Cerebellar nuclear complex (tissue), 1 donor: Measurements from ENCODE around the gene ZRANB1.
A peak's percentile ranks its signal among the peaks of the same experiment; 100 is the strongest.
"Not testable (repeated sequence)": the region's sequence is repeated elsewhere in the genome, so short reads cannot be mapped to it uniquely, and the experiment has no call there.

ENCODE experiments used
- DNase-seq, 2 experiments: peaks; one replicate each; lab custom pipeline; 2025; lab: John Stamatoyannopoulos, UW

The ZRANB1 gene

DNA sequence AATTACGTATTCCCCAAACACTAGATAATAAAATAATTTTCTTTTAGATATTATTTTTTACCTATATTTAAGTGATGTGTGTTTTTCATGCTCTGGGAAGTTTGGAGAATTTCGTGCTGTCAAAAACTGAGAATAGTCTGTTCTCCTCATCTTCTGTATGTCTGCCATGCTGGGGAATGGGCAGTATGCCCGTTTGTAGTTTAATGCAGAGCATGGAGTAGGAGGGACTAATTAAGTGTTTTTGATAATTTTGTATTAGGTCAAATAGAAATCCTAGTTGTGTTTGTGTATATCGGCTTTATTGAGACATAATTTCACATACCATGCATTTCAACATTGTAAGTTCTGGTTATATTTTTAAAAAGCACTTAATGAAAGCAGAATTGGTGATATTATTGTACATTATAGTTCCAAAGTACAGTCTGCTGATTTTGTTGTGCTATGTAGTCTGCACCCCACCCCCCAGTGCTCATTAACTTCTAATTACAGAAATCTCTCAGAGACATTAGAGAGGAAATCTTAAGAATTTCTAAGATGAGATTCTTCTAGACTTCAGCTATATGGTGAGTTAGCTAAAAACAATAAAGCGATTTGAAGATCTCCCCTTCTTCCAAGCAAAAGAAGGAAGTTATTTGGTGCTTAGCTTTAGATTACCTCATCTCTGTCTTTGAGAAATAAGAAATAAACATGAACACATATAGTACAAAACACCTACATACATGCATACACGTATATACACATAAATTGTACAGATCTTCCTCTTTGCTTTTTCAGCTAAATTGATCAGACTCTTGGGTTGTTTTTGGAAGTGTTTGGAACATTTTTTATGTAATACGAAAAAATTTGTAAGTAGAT lies 22.2 kb downstream of the ZRANB1 start:
- no peak for DNase-seq

DNA sequence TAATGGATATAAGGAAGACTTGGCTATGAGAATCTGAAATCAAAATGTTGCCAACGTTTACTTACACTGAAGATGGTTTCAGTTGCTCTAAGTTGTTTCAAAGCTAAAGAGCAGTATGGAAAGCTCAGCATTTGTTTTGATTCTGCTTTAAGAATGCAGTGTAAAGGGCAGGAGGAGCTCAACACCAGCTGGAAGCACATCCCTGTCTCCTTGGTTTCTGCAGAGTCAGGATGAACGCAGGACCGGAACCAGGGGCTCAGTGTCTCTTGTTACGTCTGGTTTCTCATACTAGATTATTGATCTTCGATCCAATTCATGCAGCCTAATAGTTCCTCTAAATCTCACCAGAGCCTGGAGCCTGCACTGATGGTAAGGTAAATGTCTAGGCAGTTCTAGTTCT lies 24.1 kb downstream of the ZRANB1 start:
- DNase-seq, result no peak

- DNase-seq, result no peak
Observed at GRCh38 chr10:124967255-124967654, 25.3 kb downstream of the ZRANB1 start.

DNA sequence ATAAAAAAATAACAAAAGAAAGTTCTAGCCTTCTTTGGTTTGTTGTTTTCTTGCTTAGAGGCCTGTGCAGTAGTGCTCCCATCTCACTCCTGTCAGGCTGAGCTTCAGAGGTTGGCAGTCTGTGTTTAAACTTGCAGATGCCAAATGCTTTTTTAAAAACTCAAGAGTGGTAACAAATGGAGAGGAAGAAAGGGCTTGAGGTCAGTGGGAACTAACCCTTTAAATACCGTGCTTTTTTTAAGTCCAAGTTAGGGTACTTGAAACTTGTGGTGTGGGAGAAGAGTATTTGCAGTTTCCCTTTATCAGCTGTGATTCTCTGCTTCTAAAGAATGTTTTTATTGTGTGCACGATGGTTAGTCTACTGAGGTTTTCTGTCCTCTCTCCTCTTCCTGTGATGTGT lies 29.4 kb downstream of the ZRANB1 start:
- no peak for DNase-seq

DNA sequence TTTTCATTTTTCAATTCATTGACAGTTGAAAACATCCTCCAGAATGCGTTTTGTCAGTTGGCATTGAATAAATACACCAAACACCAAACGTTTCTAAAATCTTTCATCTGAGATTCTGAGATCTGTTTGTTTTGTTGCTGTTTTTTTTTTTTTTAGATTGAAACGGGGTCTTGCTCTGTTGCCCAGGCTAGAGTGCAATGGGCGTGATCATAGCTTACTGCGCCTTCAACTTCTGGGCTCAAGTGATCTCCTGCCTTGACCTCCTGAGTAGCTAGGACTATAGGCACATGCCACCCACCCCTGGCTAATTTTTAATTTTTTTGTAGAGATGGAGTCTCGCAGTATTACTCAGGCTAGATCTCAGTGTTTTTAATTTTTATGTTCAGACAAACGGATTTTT lies 30.7 kb downstream of the ZRANB1 start:
- no peak for DNase-seq

DNA sequence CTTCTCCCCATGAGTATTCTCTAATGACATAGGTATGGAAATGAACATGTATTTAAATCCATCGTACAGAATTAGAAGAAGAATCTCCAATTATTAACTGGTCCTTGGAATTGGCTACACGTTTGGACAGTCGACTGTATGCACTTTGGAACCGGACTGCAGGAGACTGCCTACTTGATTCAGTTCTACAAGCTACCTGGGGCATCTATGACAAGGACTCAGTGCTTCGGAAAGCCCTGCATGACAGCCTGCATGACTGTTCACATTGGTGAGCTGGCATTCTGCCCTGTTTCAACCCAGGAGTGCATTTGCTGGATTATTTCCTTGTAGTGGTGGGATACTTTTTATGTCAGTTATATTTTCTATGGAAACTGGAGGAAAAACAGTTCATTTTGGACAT lies 32.2 kb downstream of the ZRANB1 start:
- DNase-seq, result no peak

DNA sequence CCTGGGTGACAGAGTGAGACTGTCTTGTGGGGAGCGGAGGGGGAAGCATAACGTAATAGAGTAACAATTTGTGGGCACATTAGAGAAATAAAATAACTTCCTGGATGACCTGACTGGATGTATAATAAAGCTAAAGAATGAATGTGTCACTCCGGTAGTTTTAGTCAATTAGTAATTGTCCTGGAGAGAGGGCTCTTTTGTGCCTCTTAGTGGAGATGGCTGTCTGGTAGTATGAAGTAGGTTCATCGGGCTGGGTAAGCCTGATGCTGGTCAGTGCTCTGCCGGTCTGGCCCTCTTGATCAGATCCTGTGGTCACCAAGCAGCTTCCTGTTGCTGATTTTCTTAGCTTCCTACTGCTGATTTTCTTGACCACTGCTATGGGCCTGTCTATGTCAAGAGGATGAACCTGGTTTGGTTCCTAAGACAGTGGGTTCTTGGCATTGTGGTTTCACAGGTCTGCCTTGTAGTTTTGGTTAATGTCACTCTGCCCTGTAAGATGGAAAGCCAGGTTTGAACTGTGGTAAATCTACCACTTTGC lies 34.1 kb downstream of the ZRANB1 start:
- no peak for DNase-seq

- no peak for DNase-seq
Observed at GRCh38 chr10:124977161-124977560, 35.2 kb downstream of the ZRANB1 start.

DNA sequence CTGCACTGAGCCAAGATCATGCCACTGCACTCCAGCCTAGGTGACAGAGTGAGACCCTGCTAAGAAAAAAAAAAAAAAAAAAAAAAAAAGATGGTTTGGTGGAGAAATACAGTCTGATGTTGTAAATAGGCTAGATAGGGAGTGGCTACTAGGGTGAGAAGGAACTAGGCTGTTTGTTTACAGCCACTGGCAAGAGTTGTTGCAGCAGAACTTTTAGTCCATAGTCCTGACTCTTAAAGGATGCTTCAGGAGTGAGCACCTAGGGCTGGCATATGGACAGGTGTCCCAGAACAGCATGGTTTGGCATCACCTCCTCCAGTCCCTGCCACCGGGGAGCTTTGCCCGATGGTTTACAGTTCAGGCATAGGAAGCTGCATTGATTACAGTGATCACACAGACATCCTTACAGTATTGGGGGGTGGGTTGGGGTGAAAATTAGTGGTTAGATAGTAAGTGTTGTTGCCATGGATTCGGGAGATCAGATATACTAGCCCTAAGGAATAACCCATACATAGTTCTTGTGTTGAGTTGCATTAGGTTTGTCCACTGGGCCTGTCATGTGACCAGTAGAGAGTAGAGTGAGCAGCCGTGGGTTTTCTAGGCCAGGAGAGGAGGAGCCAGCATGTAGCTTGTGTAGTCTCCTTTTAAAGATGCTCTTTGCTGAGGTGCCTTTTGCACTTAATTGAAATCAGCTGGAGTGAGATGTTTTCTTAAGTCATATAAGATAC lies 35.9 kb downstream of the ZRANB1 start:
- peak in 1 of 2 experiments; percentile 12 for DNase-seq

DNA sequence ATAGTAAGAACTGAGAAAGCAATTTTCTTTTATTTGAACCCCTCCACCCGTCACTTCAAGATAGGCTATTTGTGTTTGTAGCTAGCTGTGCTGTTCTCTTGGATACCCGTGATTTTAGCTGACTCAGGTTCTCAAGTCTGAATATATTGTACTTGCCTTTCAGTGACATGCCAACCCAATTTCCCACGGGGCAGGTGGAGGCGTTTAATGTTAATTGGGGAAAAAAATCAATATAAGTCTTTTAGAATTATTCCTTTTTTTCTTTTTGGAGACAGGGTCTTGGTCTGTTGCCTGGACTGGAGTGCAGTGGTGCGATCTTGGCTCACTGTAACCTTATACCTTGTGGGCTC lies 36.4 kb downstream of the ZRANB1 start:
- no peak for DNase-seq

- no peak for DNase-seq
Observed at GRCh38 chr10:124983321-124983720, 41.4 kb downstream of the ZRANB1 start.

DNA sequence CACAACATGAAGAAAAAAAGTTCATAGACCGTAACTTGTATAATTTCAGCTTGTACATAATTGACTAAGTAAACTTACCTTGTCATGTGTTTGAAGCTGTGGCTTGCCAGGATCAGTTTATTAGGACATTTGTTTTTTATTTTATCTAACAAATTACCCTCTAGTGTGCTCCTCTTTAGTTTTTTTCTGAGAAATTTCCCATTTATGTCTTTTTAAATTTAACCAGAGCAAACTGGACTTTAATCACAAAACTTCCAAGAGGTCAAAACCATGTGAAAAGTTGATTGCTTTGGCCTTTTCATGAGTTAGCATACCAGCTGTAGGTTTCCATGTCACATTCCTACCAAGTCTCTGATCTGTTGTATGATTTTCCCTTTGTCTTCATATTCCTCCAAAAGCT lies 42.5 kb downstream of the ZRANB1 start:
- DNase-seq, result no peak

DNA sequence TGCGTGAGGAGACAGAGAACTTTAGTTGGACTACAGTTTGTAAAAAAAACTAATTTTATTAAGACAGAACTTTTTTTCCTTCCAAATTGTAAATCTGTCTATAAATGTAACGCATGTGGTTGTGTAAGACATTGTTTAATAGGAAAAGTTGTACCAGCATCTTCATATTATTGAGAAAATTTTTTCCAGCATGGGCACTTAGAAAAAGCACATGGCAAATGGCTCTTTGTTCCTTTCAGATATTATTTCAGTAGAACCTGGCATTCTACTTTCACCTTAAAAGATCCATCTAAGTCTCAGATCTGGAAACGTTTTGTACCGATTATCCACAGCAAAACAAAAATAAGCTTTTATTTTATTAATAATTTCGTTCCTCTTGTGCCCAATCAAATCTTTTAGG lies 43.2 kb downstream of the ZRANB1 start:
- DNase-seq, result no peak

GRCh38 chr10:124987788-124988187 lies 45.9 kb downstream of the ZRANB1 start:
- DNase-seq, result no peak

DNA sequence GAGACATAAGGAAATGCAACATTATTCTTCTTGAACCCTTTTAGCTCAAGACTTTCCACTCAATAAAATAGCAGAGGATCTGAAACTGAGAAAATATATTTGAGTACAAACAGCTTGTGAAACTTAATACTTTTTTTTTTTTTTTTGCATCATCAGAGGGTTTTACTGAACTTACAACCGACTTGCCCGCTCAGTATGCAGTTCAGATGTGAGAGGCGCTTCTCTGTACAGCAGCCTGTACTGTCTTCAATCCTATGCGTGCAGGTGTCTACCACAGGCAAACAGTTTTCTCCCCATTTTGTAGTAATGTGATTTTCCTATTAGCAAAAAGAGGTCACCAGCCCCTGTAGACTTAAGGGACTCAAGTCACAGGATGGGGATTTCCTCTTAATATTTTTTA lies 46.8 kb downstream of the ZRANB1 start:
- not testable (repeated sequence) for DNase-seq

- DNase-seq, result no peak
Observed at GRCh38 chr10:124989526-124989925, 47.6 kb downstream of the ZRANB1 start.

- DNase-seq, result no peak
Observed at GRCh38 chr10:124990671-124991625, 49.0 kb downstream of the ZRANB1 start.

GRCh38 chr10:124991835-124992234 lies 49.9 kb downstream of the ZRANB1 start:
- DNase-seq, result no peak

- DNase-seq, result peak in 1 of 2 experiments; percentile 29
Observed at GRCh38 chr10:124992462-124993344, 50.8 kb downstream of the ZRANB1 start.

DNA sequence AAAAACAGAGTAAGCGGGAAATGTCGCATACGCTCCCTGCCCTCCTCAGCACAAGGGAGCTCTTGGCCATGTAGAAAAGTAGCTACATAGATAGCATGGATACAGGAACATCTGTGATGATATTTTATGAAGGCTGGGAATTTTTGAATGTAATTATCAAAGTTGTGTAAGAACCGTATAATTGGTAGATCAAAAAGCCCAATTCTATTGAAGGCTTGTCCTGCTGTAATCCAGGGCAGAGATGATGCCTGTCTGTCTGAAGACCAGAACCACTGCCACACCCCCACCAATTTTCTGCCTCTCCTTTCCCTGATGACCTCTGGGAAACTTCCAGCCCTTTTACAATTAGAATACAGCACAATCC lies 51.4 kb downstream of the ZRANB1 start:
- DNase-seq, result no peak
